MCF 10A (cell line): ENCODE results near the gene CCDC78. TPM values are rescaled to one million over a fixed set of nuclear protein-coding genes. Genes with fewer than 3 reads are reported as not detected.

Experiments used
- BruUV-seq: library from RNA; stranded (reverse); fragments of 400-500 nt; replicated peaks from 2 replicates; lab custom pipeline; 2021; lab: Mats Ljungman, UMichigan
- CTCF ChIA-PET: fragments of 300-600 bp; sonication (Branson Sonifier 250); formaldehyde crosslinking; extraction: SDS; loops from one replicate; lab custom pipeline; 2021; ENCODE audit warnings: antibody characterized with exemption, inconsistent platforms; lab: Yijun Ruan, JAX
- POLR2A ChIA-PET: fragments of 300-600, 350-650 bp; sonication (Branson Sonifier 250); formaldehyde crosslinking; extraction: SDS; loops from one replicate; lab custom pipeline; 2020; ENCODE audit warnings: antibody characterized with exemption, inconsistent platforms; lab: Yijun Ruan, JAX
- DNase-seq: peaks from one replicate; pipeline ENCODE4 v3.0.0-alpha.2; 2018; ENCODE audit not compliant: unreplicated experiment
- H3K27ac Mint-ChIP-seq: one replicate; pipeline ENCODE4 v1.8.0; 2022; ENCODE audit warnings: mild to moderate bottlenecking, low read depth, mixed read lengths; ENCODE audit not compliant: unreplicated experiment
- H3K27me3 Mint-ChIP-seq: one replicate; pipeline ENCODE4 v1.8.0; 2022; ENCODE audit warnings: mixed read lengths; ENCODE audit not compliant: insufficient read depth, unreplicated experiment
- H3K36me3 Mint-ChIP-seq: one replicate; pipeline ENCODE4 v1.8.0; 2022; ENCODE audit warnings: mild to moderate bottlenecking, moderate library complexity, mixed read lengths; ENCODE audit not compliant: insufficient read depth, unreplicated experiment
- H3K4me1 Mint-ChIP-seq: one replicate; pipeline ENCODE4 v1.8.0; 2022; ENCODE audit warnings: mixed read lengths; ENCODE audit not compliant: insufficient read depth, unreplicated experiment
- H3K4me3 Mint-ChIP-seq: one replicate; pipeline ENCODE4 v1.8.0; 2022; ENCODE audit warnings: mild to moderate bottlenecking, moderate library complexity, mixed read lengths; ENCODE audit not compliant: unreplicated experiment
- H3K9me3 Mint-ChIP-seq: one replicate; pipeline ENCODE4 v1.8.0; 2022; ENCODE audit warnings: mixed read lengths; ENCODE audit not compliant: unreplicated experiment
- intact Hi-C: fragments of 100-400 bp; cut with micrococcal nuclease; formaldehyde crosslinking; loops from 2 replicates; pipeline ENCODE4 v1.14.1; 2022
- total RNA-seq: library from RNA; stranded (reverse); gene quantifications from 2 replicates; pipeline ENCODE4 v1.2.3, GENCODE V29; 2022
- TF ChIP-seq, protein P1 (sequence below): fragments of 200-600 bp; IDR thresholded peaks from one replicate; pipeline ENCODE4 v1.8.0; 2022; ENCODE audit warnings: antibody characterized with exemption, mild to moderate bottlenecking; ENCODE audit not compliant: unreplicated experiment

The CCDC78 gene
- total RNA-seq, 1 experiment from 2014 or later: 6.0 TPM

DNA sequence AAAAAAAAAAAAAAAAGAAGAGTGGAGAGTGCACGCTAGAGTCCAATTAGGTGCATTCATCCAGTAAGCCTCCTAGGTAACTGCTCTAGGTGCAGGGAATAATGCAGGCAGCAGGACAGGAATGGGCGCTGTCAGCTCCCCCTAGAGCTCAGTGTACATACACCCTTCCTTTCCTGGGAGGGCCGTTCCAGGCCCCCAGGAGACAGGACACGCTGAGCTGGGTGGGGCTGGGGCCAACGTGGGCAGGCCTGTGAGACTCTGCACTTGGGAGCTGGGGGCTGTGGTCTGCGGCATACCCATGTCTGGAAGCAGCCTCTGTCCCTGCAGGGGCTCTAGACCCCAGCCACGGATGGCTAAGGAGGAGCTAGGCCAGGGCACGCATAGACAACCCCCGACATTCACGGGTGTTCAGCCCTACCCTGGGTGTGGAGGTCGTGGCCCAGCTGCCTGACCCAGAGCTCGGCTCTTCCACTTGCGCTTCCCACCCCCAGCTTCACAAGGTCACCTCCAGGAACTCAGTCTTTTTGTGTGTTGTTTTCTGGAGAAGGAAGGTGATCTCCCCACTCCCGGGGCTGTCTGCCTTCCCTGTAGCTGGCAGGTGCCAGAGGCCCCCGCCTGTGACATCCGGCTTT lies 6.3 kb downstream of the CCDC78 start:
- DNase-seq: peak; percentile 44
- no peaks in the 10 kb centered on the region for H3K27me3 Mint-ChIP-seq
- TF ChIP-seq, protein P1, sequence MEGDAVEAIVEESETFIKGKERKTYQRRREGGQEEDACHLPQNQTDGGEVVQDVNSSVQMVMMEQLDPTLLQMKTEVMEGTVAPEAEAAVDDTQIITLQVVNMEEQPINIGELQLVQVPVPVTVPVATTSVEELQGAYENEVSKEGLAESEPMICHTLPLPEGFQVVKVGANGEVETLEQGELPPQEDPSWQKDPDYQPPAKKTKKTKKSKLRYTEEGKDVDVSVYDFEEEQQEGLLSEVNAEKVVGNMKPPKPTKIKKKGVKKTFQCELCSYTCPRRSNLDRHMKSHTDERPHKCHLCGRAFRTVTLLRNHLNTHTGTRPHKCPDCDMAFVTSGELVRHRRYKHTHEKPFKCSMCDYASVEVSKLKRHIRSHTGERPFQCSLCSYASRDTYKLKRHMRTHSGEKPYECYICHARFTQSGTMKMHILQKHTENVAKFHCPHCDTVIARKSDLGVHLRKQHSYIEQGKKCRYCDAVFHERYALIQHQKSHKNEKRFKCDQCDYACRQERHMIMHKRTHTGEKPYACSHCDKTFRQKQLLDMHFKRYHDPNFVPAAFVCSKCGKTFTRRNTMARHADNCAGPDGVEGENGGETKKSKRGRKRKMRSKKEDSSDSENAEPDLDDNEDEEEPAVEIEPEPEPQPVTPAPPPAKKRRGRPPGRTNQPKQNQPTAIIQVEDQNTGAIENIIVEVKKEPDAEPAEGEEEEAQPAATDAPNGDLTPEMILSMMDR: no peak
- H3K27ac Mint-ChIP-seq: peak overlapping the region; percentile 59
- peak overlapping the region; percentile 78 for H3K4me3 Mint-ChIP-seq
- TSS peak; percentile 34 for BruUV-seq
- intact Hi-C loops: no loop called here
- POLR2A ChIA-PET: interaction anchor here (0.9 to 9.6 kb wide), 19 partner anchors 6 to 130 kb away, joined by 3 to 124 read pairs (median 12); partner anchors contain the start of genes CHTF18, CIAO3, FBXL16 and HAGHL
- CTCF ChIA-PET: interaction anchor here (0.6 to 2.4 kb wide), 15 partner anchors 8 to 480 kb away, joined by 3 to 14 read pairs (median 4); no protein-coding TSS in a partner anchor
- H3K4me1 Mint-ChIP-seq: peaks cover 9% of the 10 kb centered on the region
- H3K9me3 Mint-ChIP-seq: no peaks in the 10 kb centered on the region
- H3K36me3 Mint-ChIP-seq: peaks cover 36% of the 10 kb centered on the region

DNA sequence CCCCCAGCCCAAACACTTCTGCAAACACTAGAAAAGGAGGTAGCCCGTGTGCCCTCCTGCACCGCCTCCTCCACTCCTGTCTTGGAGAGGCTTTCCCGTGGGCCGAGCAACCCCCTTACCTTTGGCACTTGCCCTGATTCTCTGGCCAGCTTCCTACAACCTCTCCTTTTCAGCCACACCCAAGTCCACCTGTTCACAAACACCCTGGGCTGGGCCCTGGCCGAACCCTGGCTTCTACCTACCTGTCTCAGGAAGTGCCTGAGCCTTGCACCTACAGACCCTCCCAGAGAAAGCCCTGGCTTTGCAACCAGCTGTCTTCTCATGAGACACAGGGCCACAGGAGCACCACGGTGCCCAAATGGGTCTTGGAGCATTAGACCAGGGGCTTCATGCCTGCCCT lies 7.3 kb downstream of the CCDC78 start:
- ChIA-PET CTCF (interaction anchor here (1.1 to 2.4 kb wide), 3 partner anchors 9 to 336 kb away, joined by 4 to 11 read pairs (median 4); no protein-coding TSS in a partner anchor), POLR2A (interaction anchor here (0.6 to 4.7 kb wide), 8 partner anchors 9 to 128 kb away, joined by 4 to 26 read pairs (median 22); partner anchors contain the start of genes CIAO3, HAGHL and WDR24)
- H3K36me3 Mint-ChIP-seq: peaks cover 36% of the 10 kb centered on the region
- no peaks in the 10 kb centered on the region for H3K9me3 Mint-ChIP-seq
- H3K4me1 Mint-ChIP-seq: peaks cover 9% of the 10 kb centered on the region
- BruUV-seq: no TSS peak
- no peaks in the 10 kb centered on the region for H3K27me3 Mint-ChIP-seq
- DNase-seq: no peak
- H3K27ac Mint-ChIP-seq: peak overlapping the region; percentile 12
- TF ChIP-seq, protein P1: no peak
- intact Hi-C loops: no loop called here
- peak overlapping the region; percentile 78 for H3K4me3 Mint-ChIP-seq

DNA sequence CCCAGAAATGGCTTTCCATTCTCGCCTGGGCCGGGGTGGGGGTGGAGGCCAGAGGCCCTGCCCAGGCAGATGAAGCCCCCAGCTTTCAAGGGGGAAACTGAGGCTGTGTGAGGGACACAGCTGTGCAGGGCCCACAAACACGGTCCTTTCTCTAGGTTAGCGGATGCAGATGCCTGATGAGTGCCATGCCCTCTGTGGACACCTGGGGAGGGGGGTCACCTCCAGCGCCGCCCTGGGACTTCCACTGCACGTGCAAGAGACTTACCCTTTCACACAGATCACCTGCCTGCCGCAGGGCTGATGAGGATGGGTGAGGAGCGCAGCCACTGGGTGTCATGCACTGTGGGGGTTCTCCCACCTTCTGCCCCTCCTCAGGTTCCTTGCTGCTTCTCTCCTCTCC lies 7.9 kb downstream of the CCDC78 start:
- TF ChIP-seq, protein P1: no peak
- ChIA-PET CTCF (interaction anchor here (0.7 to 2.4 kb wide), 3 partner anchors 8 to 255 kb away, joined by 3 to 11 read pairs (median 4); no protein-coding TSS in a partner anchor), POLR2A (interaction anchor here (2.0 to 2.2 kb wide), 2 partner anchors 9 to 67 kb away, joined by 5 to 9 read pairs; partner anchors contain the start of gene HAGHL)
- H3K36me3 Mint-ChIP-seq: peaks cover 34% of the 10 kb centered on the region
- no peak for DNase-seq
- intact Hi-C loops: no loop called here
- H3K4me3 Mint-ChIP-seq: peak overlapping the region; percentile 78
- H3K27me3 Mint-ChIP-seq: no peaks in the 10 kb centered on the region
- H3K9me3 Mint-ChIP-seq: no peaks in the 10 kb centered on the region
- H3K27ac Mint-ChIP-seq: no peak overlapping the region
- peaks cover 9% of the 10 kb centered on the region for H3K4me1 Mint-ChIP-seq
- BruUV-seq: no TSS peak

DNA sequence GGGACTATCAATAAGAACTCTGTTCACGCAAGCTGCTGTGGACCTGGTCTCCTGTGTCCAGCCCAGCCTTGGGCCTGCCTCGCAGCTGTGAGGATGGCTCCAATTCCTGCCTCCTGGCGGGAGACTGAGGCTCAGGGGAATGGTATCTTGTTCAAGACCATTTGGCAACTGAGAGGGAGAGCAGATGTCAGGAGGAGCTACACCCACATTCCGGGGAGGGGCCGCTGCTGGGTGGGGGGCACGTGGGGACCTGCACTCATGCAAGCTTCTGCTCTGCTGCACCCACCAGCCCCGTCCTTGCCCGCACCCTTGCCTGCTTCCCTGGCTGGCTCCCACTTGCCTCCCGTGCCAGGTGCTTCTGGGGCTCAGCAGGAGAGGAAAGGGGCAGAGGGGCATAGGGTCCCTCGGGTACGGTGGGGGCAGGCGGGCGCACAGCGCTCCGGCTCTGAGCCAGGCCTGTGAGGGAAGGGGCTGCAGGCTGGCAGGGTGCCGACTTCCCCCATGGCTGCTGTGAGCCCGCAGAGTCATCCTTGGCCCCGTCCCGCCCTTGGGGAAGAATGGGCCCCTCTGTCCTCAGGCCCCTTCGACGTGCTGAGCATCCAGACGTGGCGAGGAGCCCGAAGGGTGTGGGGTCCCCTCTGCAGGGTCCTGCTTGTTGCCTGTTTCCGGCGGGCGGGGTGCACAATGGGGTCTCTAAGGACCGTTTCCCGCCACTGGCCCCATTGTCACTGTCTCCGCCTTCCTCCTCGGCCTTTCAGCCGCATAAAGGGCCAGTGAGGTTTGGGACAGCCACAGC lies 8.6 kb downstream of the CCDC78 start:
- TF ChIP-seq, protein P1: no peak
- peaks cover 12% of the 10 kb centered on the region for H3K4me1 Mint-ChIP-seq
- no peak for DNase-seq
- BruUV-seq: no TSS peak
- no peaks in the 10 kb centered on the region for H3K9me3 Mint-ChIP-seq
- CTCF ChIA-PET: interaction anchor here (0.6 to 2.0 kb wide), 4 partner anchors 10 to 256 kb away, joined by 3 to 5 read pairs (median 4); no protein-coding TSS in a partner anchor
- no peak overlapping the region for H3K4me3 Mint-ChIP-seq
- H3K27ac Mint-ChIP-seq: no peak overlapping the region
- intact Hi-C loops: no loop called here
- peaks cover 26% of the 10 kb centered on the region for H3K36me3 Mint-ChIP-seq
- no peaks in the 10 kb centered on the region for H3K27me3 Mint-ChIP-seq
- POLR2A ChIA-PET: interaction anchor here (2.2 to 8.8 kb wide), 2 partner anchors 7 to 42 kb away, joined by 4 to 124 read pairs; partner anchors contain the start of genes ANTKMT, CCDC78, HAGHL and RHBDL1
